ENCODE data around the gene TBC1D14.
"Not testable (repeated sequence)": the region's sequence is repeated elsewhere in the genome, so short reads cannot be mapped to it uniquely, and the experiment has no call there.

Gene TBC1D14

DNA sequence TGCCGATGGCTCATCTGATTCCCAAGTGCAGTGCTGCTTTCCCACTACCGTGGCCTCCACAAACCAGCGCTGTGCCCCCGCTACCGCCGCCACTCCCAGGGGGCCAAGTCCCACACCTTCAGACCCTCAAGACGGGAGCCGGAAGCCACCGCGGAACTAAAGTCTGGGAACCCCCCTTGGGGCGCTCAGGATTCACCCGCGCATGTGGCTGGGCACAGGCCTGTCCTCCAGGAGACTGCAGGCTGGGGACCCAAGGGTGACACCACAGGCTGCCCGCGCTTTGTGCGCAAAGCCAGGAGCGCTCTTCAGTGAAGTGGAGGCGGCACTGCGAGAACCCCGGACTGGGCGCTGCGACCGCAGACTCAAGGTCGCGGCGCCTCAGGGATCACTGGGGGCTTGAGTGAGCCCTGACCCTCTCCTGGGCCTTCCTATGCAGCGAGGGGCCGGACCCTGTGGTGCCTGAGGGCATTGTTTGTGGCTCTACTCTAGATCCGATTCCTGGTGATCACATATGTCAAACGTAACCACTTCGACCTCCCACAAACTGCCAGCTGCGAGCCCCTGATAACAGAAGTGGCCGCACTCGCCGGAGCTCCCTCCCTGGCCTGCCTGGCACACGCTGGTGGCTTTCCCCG, 20.4 kb upstream of the TBC1D14 start:
- peak in 3 of 10 donors; percentile 5 to 72 (median 66) for DNase-seq
- intact Hi-C loops (cut with DNase I): no loop called here

DNA sequence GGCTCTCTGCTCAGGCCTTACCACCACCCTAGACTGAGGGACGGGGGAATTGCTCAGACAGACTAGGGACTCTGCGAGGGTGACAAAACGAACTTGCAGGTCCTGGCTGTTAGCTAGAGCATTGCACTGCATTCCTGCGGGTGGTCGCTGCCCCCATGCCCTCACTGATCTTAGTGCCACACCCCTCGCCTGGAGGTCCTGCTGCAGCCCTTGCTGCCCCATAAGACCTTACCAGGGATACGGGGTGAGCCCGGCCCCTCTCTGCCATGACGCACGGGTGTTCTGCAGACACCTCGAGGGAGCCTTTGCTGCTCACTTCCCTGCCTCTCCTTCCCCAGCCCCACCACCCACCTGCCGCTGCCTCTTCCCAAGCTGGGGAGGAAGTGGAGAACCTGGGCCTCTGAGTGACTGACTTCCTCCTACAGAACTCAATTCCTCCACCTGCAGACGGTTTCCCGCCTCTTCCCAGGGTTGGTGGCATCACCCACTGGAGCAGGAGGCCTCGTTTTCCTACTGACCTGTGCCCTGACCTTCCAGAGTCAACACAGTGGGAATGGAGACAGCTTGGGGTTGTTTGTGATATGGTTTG, 19.8 kb upstream of the TBC1D14 start:
- peak in 3 of 10 donors; percentile 6 to 72 (median 60) for DNase-seq
- intact Hi-C loops (cut with DNase I): no loop called here

DNA sequence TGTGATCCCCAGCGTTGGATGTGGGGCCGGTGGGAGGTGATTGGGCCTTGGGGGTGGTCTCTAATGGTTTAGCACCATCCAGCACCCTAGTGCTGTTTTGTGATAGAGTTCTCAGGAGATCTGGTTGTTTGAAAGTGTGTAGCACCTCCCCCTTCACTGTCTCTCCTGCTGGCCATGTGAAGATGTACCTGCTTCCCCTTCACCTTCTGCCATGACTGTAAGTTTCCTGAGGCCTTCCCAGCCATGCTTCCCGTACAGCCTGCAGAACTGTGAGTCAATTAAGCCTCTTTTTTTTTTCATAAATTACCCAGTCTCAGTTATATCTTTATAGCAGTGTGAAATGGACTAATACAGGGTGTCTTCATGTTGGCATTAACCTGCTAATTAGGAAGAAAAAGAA, 19.3 kb upstream of the TBC1D14 start:
- no peak for DNase-seq
- intact Hi-C loops (cut with DNase I): no loop called here

GRCh38 chr4:6890971-6891370, 18.7 kb upstream of the TBC1D14 start:
- intact Hi-C loops (cut with DNase I): not testable (repeated sequence)

GRCh38 chr4:6891436-6892170, 18.0 kb upstream of the TBC1D14 start:
- intact Hi-C loops (cut with DNase I): no loop called here
- DNase-seq: peak in 2 of 10 donors; percentile 10 to 50

More at GRCh38 chr4:6890971-6891370, 18.7 kb upstream of the TBC1D14 start:
- DNase-seq: peak in 1 of 10 donors; percentile 41

DNA sequence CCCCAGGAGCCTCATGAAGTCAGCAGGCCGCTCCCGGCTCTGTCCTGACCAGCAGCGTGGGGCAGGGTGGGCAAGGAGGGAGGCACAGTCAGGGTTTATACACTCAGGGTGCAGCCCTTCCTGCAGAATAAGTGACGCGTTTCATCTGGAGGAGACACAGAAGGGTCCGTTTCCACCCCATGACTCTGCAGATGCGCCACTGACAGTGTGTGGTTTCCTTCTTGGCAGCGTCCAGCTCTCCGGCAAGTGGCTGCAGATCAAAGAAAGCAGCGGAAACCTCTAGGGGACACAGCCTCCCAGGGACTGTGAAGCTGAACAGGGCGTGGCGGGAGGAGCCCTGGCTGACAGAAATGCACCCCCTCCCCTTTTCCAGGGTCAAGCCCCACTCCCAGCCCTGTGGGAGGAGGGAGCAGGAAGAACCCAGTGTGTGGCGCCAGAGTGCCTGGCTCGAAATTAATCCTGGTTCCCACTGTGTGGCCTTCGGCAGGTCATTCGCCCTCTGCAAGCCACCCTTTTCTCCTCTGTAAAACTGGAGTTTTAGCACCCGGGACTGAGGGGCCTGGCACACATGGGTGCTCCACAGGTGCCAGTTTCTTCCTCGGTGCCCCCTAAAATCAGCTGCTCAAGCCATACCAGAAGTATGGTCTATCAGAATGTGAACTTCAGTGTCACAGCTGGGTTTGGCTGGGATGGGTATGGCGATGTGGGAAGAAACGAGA, 17.3 kb upstream of the TBC1D14 start:
- intact Hi-C loops (cut with DNase I): no loop called here
- peak in 2 of 10 donors; percentile 67 to 86 for DNase-seq

DNA sequence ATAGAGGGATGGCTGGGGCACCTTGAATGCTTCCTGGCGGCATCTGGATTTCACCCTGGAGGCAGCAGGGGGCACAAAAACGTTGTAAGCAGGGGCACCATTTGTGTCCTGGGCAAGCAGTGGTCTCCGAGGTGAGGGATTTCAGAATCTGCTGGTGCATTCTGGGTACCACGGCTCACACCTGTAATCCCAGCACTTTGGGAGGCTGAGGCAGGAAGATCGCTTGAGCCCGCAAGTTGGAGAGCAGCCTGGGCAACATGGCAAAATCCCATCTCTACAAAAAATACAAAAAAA, 16.8 kb upstream of the TBC1D14 start:
- intact Hi-C loops (cut with DNase I): no loop called here
- DNase-seq: peak in 1 of 10 donors; percentile 26

GRCh38 chr4:6893449-6894085, 16.1 kb upstream of the TBC1D14 start:
- intact Hi-C loops (cut with DNase I): no loop called here
- DNase-seq: peak in 2 of 10 donors; percentile 22 to 46

DNA sequence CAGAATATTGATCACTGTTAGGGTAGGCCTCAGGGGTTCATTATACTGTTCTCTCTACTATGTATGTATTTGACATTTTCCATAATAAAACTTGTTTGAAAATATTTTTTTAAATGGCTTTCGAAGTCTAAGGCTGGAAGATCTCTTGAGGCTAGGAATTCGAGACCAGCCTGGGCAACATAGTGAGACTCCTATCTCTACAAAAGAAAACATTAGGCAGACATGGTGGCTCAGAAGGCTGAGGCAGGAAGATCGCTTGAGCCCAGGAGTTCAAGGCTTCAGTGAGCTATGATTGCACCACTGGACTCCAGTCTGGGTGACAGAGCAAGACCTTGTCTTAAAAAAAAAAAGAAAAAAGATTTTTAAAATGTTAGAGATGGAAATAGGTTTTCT, 15.5 kb upstream of the TBC1D14 start:
- intact Hi-C loops (cut with DNase I): no loop called here
- peak in 1 of 10 donors; percentile 18 for DNase-seq

DNA sequence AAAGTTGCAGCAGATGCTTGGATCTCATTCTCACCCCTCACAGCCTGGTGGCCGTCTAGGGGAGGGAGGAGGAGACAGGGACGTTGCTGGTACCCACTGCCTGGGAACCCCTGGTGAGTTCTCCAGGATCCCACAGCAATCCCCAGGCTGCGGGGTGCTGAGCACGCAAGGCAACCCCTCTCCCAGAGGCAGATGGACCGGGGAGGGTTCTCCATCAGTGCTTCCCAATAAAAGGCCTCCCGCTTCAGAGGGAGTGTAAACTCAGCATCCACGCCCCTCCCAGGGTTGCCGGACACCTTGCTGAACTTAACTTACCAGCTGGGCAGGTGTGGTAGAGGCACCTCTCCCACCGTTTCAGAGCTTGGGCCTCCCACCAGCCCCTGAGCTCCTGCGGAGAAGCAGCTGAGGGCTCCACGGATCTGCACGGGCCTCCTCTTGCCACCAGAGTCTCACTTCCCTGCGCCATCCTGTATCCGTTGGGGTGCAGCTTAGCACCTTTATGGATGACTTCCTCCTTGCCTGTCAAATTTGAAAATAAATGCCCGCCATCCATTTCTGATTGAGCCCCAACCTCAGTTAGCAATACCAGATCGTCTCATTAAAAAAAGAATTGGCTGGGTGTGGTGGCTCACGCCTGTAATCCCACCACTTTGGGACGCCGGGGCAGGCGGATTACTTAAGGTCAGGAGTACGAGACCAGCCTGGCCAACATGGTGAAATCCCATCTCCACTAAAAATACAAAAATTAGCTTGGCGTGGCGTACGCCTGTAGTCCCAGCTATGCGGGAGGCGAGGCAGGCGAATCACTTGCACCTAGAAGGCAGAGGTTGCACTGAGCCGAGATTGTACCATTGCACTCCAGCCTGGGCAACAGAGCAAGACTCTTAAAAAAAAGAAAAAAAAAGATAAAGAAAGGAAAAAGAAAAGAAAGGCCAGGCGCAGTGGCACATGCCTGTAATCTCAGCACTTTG, 14.8 kb upstream of the TBC1D14 start:
- intact Hi-C loops (cut with DNase I): no loop called here
- peak in 2 of 10 donors; percentile 46 to 74 for DNase-seq

DNA sequence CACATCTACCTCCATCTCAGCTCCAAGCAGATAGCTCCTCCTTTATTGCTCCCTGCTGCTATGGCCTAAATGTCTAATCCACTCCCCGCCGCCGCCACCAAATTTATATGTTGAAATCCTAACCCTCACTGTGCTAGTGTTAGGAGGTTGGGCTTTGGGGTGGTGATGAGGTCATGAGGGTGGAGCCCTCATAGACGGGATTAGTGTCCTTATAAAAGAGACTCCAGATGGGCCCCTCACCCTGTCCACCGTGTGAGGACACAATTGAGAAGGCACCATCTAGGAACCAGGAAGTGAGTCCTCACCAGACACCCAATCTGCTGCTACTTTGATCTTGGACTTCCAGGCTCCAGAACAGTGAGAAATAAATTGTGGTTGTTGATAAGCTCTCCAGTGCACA, 13.6 kb upstream of the TBC1D14 start:
- peak in 1 of 10 donors; percentile 24 for DNase-seq
- intact Hi-C loops (cut with DNase I): no loop called here

GRCh38 chr4:6898763-6899162, 10.9 kb upstream of the TBC1D14 start:
- intact Hi-C loops (cut with DNase I): no loop called here
- peak in 2 of 10 donors; percentile 2 to 9 for DNase-seq

DNA sequence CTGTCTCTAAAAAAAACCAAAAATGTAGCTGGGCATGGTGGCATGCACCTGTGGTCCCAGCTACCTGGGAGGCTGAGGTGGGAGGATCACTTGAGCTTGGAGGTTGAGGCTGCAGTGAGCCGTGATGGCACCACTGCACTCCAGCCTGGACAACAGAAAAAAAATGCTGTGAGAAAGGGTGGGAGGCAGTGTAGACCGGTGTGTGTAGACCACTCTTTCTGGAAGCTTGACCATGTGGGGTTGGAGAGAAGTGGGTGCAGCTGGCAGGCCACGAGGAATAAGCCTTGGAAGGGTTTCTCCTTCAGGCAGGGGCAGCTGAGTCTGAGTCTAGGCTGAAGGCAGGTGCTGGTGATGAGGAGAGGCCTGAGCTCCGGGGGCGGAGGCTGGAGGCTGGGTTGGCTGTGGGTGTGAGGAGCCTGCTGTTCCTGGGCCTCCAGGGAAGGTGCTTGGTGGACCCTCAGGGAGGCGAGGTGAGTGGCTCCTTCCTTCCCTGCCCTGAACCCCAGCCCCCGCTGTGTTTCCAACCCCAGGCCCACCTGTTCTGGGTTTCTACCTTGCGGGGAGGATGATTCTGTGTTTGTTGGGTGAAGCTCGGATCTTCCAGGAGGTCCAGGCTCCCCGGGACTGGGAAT, 9.3 kb upstream of the TBC1D14 start:
- intact Hi-C loops (cut with DNase I): no loop called here
- DNase-seq: peak in 2 of 10 donors; percentile 45 to 49

- intact Hi-C loops (cut with DNase I): no loop called here
These were observed 8.7 kb upstream of the TBC1D14 start for GRCh38 chr4:6900956-6901355.

GRCh38 chr4:6901669-6902317, 7.8 kb upstream of the TBC1D14 start:
- intact Hi-C loops (cut with DNase I): no loop called here
- DNase-seq: peak in 3 of 10 donors; percentile 54 to 68 (median 66)

More at GRCh38 chr4:6900956-6901355, 8.7 kb upstream of the TBC1D14 start:
- DNase-seq: peak in 2 of 10 donors; percentile 54 to 67

DNA sequence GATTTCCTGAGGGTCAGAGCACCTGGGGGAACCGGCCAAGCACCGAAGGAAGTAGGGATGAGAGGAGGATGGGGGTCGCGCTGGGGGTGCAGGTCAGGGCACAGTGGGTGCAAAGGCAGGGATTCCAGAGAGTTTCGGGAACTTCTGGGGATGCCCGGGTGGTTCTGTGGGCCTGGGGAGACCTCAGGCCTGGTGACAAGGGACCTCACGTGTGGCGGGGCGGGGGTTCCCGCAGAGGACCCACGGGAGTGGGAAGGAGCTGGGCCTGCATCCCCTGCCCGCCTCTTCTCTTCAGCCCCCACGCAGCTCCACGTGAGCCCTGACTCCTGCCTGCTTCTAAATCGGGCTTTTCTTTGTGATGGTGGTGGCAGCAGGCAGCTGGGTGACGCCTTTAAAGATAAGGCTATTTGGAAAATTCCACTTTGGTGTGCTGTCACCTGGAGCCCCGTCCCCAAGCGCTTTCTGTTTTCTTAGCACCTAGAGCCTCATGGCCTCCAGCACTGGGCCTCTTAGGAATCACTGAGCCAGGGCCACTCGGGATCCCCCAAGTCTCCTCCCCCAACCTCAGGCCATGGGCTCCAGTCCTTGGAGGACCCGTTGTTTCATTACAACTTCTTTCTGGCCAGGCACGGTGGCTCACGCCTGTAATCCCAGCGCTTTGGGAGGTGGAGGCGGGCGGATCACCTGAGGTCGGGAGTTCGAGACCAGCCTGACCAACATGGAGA, 7.1 kb upstream of the TBC1D14 start:
- intact Hi-C loops (cut with DNase I): no loop called here
- peak in 3 of 10 donors; percentile 76 to 86 (median 78) for DNase-seq

Measured in posterior cingulate gyrus (tissue), 11 donors.